ENCODE results near the gene PRSS12. TPM values are rescaled to one million over a fixed set of nuclear protein-coding genes. Genes with fewer than 3 reads are reported as not detected.

The PRSS12 gene
- total RNA-seq, 1 experiment from 2014 or later = 0.23 TPM

DNA sequence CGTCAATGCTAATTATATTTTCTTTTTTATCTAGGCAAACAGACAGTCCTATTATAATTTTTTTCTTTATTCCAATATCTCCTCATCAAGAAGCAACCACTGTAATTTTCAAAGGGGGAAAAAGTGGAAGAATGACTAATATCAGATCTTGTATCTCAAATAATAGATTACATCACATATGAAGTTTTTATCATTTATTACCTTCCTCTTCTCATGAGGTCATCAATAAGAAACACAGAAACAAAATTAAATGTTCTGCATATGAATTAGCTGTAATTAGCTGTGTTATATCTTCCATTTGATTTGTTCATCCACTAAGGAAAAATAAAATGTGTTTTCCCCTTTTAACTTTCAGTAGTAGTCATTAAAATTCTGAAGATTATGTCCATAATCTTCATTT, 14.3 kb downstream of the PRSS12 start:
- CTCF ChIA-PET = no interaction called here
- no peaks in the 10 kb centered on the region for H3K27me3 ChIP-seq (ENCODE audit: control insufficient read depth, insufficient read depth, low read length)
- POLR2A ChIA-PET = no interaction called here
- no peaks in the 10 kb centered on the region for H3K4me1 ChIP-seq (ENCODE audit: control insufficient read depth, insufficient read depth, low read length)
- no peak for ATAC-seq
- TF ChIP-seq, protein P1, sequence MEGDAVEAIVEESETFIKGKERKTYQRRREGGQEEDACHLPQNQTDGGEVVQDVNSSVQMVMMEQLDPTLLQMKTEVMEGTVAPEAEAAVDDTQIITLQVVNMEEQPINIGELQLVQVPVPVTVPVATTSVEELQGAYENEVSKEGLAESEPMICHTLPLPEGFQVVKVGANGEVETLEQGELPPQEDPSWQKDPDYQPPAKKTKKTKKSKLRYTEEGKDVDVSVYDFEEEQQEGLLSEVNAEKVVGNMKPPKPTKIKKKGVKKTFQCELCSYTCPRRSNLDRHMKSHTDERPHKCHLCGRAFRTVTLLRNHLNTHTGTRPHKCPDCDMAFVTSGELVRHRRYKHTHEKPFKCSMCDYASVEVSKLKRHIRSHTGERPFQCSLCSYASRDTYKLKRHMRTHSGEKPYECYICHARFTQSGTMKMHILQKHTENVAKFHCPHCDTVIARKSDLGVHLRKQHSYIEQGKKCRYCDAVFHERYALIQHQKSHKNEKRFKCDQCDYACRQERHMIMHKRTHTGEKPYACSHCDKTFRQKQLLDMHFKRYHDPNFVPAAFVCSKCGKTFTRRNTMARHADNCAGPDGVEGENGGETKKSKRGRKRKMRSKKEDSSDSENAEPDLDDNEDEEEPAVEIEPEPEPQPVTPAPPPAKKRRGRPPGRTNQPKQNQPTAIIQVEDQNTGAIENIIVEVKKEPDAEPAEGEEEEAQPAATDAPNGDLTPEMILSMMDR (IDR thresholded peaks at IDR 0.05) = no peak
- TF ChIP-seq REST (IDR thresholded peaks at IDR 0.05; ENCODE audit: insufficient read depth in 1 of 2, low read depth in 2 of 2, low read length in 1 of 2) (no peak), TCF7L2 (IDR thresholded peaks at IDR 0.05; ENCODE audit: low read depth, low read length) (no peak), POLR2AphosphoS5 (IDR thresholded peaks at IDR 0.05; ENCODE audit: low read depth, low read length) (no peak), SIN3A (IDR thresholded peaks at IDR 0.05; ENCODE audit: borderline replicate concordance, insufficient read depth, low read depth, low read length) (no peak)
- in situ Hi-C loops (cut with HindIII; ENCODE audit: low pct_unique_long_range_greater_than_20kb, low sequenced_read_pairs) (no loop called here), intact Hi-C loops (cut with micrococcal nuclease; ENCODE audit: unreplicated experiment) (no loop called here)
- no peak for DNase-seq (ENCODE audit: low read depth, low spot score)
- BruUV-seq (replicated peaks) = no TSS peak
- no peaks in the 10 kb centered on the region for H3K9me3 ChIP-seq (ENCODE audit: control insufficient read depth, insufficient read depth, low read depth, low read length)
- no peak overlapping the region for H3K4me3 ChIP-seq (ENCODE audit: low read depth in 2 of 2, low read length in 2 of 2)
- no peaks in the 10 kb centered on the region for H3K36me3 ChIP-seq (ENCODE audit: control insufficient read depth, insufficient read depth, low read length)
- H3K27ac ChIP-seq (ENCODE audit: low read length) = no peak overlapping the region

DNA sequence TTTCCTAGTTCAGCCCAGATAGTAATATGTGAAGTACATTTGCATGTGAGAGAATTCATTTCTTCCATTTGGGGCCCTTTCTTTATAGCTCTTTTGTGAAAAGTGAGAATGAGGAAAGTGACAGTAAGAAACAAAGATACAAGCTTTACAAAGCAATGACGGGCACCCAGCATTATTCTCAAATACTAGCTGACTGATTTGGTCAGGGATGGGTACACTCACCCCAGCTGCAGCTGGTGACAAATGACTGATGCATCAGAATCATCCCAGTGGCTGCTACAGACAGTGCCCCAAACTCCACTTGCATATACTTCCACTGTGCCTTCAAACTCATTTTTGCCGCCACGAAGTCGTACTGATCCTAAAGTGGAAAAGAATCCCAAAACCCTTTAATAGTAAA, 14.8 kb downstream of the PRSS12 start:
- Histone ChIP-seq H3K27ac (ENCODE audit: low read length) (no peak overlapping the region), H3K4me1 (ENCODE audit: control insufficient read depth, insufficient read depth, low read length) (no peaks in the 10 kb centered on the region), H3K36me3 (ENCODE audit: control insufficient read depth, insufficient read depth, low read length) (no peaks in the 10 kb centered on the region), H3K9me3 (ENCODE audit: control insufficient read depth, insufficient read depth, low read depth, low read length) (no peaks in the 10 kb centered on the region), H3K4me3 (ENCODE audit: low read depth in 2 of 2, low read length in 2 of 2) (no peak overlapping the region), H3K27me3 (ENCODE audit: control insufficient read depth, insufficient read depth, low read length) (no peaks in the 10 kb centered on the region)
- CTCF ChIA-PET = no interaction called here
- no TSS peak for BruUV-seq (replicated peaks)
- POLR2A ChIA-PET = no interaction called here
- intact Hi-C loops (cut with micrococcal nuclease; ENCODE audit: unreplicated experiment) = no loop called here
- in situ Hi-C loops (cut with HindIII; ENCODE audit: low pct_unique_long_range_greater_than_20kb, low sequenced_read_pairs) = no loop called here
- TF ChIP-seq POLR2AphosphoS5 (IDR thresholded peaks at IDR 0.05; ENCODE audit: low read depth, low read length) = no peak
- TF ChIP-seq SIN3A (IDR thresholded peaks at IDR 0.05; ENCODE audit: borderline replicate concordance, insufficient read depth, low read depth, low read length) = no peak
- TF ChIP-seq, protein P1 (IDR thresholded peaks at IDR 0.05) = no peak
- no peak for ATAC-seq
- DNase-seq (ENCODE audit: low read depth, low spot score) = no peak
